Body of pancreas (tissue), 4 donors: ENCODE results near the gene CRYBA2.

Source experiments
- POLR2A ChIP-seq, 3 donors: fragments of 450-650 bp; IDR thresholded peaks; one replicate each; pipeline ENCODE4 v1.6.1; 2016; ENCODE audit warnings: antibody characterized with exemption in 3 of 3, mild to moderate bottlenecking in 2 of 3
- TF ChIP-seq, protein P1 (sequence below), 7 experiments: fragments of 450-650 bp in 4 of 7; fragments of 200-600 bp in 3 of 7; sonication (generic) in 3 of 7; IDR thresholded peaks; one replicate each; pipeline ENCODE4 v1.5.1; 2016 to 2019; ENCODE audit warnings: antibody characterized with exemption in 7 of 7

GRCh38 chr2:218990052-218990451 is 3.2 kb downstream of the CRYBA2 start:
- TF ChIP-seq, protein P1, sequence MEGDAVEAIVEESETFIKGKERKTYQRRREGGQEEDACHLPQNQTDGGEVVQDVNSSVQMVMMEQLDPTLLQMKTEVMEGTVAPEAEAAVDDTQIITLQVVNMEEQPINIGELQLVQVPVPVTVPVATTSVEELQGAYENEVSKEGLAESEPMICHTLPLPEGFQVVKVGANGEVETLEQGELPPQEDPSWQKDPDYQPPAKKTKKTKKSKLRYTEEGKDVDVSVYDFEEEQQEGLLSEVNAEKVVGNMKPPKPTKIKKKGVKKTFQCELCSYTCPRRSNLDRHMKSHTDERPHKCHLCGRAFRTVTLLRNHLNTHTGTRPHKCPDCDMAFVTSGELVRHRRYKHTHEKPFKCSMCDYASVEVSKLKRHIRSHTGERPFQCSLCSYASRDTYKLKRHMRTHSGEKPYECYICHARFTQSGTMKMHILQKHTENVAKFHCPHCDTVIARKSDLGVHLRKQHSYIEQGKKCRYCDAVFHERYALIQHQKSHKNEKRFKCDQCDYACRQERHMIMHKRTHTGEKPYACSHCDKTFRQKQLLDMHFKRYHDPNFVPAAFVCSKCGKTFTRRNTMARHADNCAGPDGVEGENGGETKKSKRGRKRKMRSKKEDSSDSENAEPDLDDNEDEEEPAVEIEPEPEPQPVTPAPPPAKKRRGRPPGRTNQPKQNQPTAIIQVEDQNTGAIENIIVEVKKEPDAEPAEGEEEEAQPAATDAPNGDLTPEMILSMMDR (IDR thresholded peaks at IDR 0.05) = no peak
- no peak for TF ChIP-seq POLR2A (IDR thresholded peaks at IDR 0.05)
